Stimulated activated naive CD8-positive, alpha-beta T cell treated with anti-CD3 and anti-CD28 coated beads, Interleukin-15, amount 100 ng/mL, for 72 hours (primary cell): Measurements from ENCODE around the gene MED25.
A peak's percentile ranks its signal among the peaks of the same experiment; 100 is the strongest.

ENCODE experiments used
- ATAC-seq: fragments of 150-1000 bp; cut with Tn5 transposase; 2 replicates; pipeline ENCODE4 v1.10.0; 2021; ENCODE audit warnings: mild to moderate bottlenecking, moderate library complexity
- DNase-seq, 2 donors: peaks; one replicate each; pipeline ENCODE4 v3.0.0; 2021 to 2022
- H3K27ac Mint-ChIP-seq, 2 donors: one replicate each; pipeline ENCODE4 v1.8.0; 2022; ENCODE audit warnings: mild to moderate bottlenecking in 2 of 2, mixed read lengths in 2 of 2, moderate library complexity in 2 of 2
- H3K27me3 Mint-ChIP-seq: one replicate; pipeline ENCODE4 v1.8.0; 2022; ENCODE audit warnings: mixed read lengths
- H3K4me1 Mint-ChIP-seq: one replicate; pipeline ENCODE4 v1.8.0; 2022; ENCODE audit warnings: mild to moderate bottlenecking, mixed read lengths
- H3K4me3 Mint-ChIP-seq, 2 donors: one replicate each; pipeline ENCODE4 v1.8.0; 2022; ENCODE audit warnings: mild to moderate bottlenecking in 2 of 2, mixed read lengths in 2 of 2, moderate library complexity in 1 of 2
- H3K9me3 Mint-ChIP-seq, 2 donors: one replicate each; pipeline ENCODE4 v1.8.0; 2022; ENCODE audit warnings: mixed read lengths in 2 of 2

MED25 gene

DNA sequence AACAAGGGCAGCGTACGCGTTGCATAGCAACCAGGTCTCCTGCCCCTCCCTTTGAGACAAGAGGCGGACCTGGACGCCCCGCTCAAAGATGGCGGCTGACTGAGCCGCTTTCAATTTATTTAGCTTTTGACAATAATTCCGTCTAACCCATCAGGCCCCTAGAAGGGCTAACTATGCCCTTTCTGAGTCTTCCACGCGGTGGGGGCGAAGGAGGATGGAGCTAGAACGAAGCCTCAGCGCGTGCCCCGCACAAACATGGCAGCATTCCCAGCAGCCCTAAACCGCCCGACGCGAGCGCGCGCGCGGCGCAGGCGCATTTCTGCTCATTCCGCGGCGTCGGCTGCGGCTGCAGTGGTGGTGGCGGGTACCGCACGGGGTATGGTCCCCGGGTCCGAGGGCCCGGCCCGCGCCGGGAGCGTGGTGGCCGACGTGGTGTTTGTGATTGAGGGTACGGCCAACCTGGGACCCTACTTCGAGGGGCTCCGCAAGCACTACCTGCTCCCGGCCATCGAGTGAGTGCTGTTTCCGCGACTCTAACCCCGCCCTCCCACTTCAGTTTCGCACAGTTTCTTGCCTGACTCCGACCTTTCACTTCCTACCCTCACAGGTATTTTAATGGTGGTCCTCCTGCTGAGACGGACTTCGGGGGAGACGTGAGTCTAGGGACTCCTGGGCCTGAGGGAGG is at the start of gene MED25:
MED25 (plus strand) TSS at position 326 of the 685 bp plus-strand sequence; CDS start at position 379, 53 bp downstream.
- H3K4me3 Mint-ChIP-seq: peak within 1 kb of the TSS; percentile 90 to 99
- peaks cover 37% of the 10 kb centered on the region for H3K4me1 Mint-ChIP-seq
- no peaks in the 10 kb centered on the region for H3K27me3 Mint-ChIP-seq
- DNase-seq (peak; percentile 90), ATAC-seq (peak; percentile 79)
- peak within 1 kb of the TSS; percentile 98 to 99 for H3K27ac Mint-ChIP-seq
- no peaks in the 10 kb centered on the region for H3K9me3 Mint-ChIP-seq

DNA sequence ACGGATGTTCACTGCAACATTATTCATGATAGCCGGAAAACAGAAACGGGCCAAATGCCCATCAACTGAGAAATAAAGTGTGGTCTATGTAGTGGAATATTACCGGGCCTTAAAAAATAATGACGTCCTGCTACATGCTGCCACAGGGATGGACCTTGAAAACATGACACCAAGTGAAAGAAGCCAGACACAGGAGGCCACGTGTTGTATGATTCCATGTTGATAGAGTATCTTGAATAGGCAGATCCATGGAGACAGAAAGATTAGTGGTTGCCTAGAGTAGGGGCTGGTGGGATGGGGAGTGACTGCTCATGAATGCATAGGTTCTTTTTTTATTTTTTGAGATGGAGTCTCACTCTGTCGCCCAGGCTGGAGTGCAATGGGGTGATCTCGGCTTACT is 47.6 kb upstream of the MED25 start:
- no peak overlapping the region for H3K4me3 Mint-ChIP-seq
- ATAC-seq (no peak), DNase-seq (no peak)
- H3K4me1 Mint-ChIP-seq: peaks cover 27% of the 10 kb centered on the region
- H3K27ac Mint-ChIP-seq: no peak overlapping the region
- H3K9me3 Mint-ChIP-seq: no peaks in the 10 kb centered on the region
- H3K27me3 Mint-ChIP-seq: no peaks in the 10 kb centered on the region

DNA sequence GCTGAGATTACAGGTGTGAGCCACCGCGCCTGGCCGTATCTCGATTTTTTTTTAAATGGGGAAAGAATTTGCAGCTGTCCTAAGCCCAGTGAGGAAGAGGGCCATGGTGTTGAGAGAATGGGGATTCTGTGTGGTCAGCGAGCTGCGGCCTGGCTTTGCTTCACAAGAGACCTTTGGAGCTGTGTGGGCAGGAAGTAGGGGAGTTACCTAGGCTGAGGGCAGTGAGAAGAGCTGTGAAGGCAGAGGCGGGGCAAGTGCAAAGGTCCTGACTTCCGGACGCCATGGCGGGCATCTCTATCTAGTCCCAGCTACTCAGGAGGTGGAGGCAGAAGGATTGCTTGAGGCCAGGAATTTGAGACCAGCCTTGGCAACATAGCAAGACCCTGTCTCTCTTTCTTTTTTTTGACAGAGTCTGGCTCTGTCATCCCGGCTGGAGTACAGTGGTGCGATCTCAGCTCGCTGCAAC is 46.4 kb upstream of the MED25 start:
- ATAC-seq (no peak), DNase-seq (no peak)
- H3K9me3 Mint-ChIP-seq: no peaks in the 10 kb centered on the region
- H3K4me1 Mint-ChIP-seq: peaks cover 32% of the 10 kb centered on the region
- H3K27ac Mint-ChIP-seq: peak overlapping the region in 1 of 2 donors; percentile 68
- no peaks in the 10 kb centered on the region for H3K27me3 Mint-ChIP-seq
- no peak overlapping the region for H3K4me3 Mint-ChIP-seq

DNA sequence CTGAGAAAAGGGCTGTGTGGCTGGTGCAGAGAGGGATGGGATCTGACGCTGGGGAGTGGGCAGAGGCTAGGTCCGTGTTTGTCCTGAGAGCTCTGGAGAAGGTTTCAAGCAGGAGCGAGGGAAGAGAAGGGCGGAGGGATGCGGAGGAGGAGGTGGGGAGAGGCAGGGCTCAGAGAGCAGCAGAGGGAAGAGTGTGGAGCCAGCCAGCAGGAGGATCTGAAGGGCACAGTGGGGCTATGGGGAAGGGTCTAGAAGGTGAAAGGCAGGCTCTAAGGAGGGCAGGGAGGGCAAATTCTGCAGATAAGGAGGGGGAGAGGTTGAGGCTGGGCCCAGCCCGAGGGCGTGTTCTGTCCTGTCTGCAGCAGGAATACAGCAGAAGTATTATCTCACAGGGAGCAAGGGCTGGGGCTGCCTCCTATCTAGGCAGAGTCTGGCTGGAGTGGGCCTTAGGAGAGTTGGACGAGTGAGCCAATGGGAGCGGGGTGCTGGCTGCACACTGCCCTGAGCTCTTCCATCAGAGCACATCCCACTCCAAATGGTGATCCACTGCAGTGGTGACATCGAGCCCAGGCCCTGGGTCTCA is 45.1 kb upstream of the MED25 start:
- no peaks in the 10 kb centered on the region for H3K9me3 Mint-ChIP-seq
- H3K27ac Mint-ChIP-seq: peak overlapping the region in 1 of 2 donors; percentile 81
- no peaks in the 10 kb centered on the region for H3K27me3 Mint-ChIP-seq
- no peak for DNase-seq
- ATAC-seq: no peak
- no peak overlapping the region for H3K4me3 Mint-ChIP-seq
- H3K4me1 Mint-ChIP-seq: peaks cover 24% of the 10 kb centered on the region

DNA sequence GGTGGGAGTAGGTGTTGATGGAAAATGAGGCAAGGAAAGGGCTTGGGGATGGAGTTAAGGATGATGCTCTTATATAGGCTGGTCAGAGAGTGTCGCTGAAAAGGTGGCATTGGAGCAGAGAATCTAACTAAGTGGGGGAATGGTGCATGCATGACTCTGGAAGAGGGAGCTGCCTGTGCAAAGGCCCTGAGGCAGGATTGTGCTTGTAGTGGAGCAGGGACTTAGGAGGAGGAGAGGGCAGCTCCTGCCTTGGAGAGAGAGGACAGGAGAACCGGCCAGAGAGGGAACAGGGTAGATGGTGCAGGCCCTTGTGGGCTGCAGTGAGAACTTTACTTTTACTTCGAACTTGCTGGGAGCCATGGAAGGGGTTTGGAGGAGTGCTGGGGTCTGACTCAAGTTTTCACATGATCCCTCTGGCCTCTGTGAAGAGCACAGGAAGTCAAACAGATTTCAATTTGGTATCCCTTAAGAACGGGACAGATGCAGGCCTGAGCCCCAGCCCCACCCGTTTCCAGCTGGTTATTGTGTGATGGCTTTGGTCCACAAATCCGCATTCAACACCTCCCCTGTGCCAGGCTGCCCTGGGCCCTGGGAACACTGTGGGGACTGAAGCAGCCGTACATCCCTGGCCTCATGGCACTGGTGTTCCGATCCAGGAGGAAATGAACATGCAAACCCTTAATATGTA is 44.3 kb upstream of the MED25 start:
- no peaks in the 10 kb centered on the region for H3K27me3 Mint-ChIP-seq
- no peak for ATAC-seq
- H3K9me3 Mint-ChIP-seq: no peaks in the 10 kb centered on the region
- H3K4me1 Mint-ChIP-seq: peaks cover 15% of the 10 kb centered on the region
- H3K27ac Mint-ChIP-seq: no peak overlapping the region
- no peak for DNase-seq
- no peak overlapping the region for H3K4me3 Mint-ChIP-seq

DNA sequence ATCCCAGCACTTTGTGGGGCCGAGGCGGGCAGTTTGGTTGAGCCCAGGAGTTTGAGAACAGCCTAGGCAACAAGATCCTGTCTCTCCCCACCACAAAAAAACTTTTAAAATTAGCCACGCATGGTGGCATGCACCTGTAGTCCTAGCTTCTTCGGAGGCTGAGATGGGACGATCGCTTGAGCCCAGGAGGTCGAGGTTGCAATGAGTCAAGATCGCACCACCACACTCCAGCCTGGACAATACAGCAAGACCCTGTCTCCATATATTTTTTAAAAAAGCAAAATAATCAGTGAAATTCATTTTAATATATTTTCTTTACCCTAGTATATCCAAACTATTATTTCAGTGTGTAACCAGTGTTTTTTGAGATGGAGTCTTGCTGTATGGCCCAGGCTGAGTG is 43.1 kb upstream of the MED25 start:
- no peak overlapping the region for H3K27ac Mint-ChIP-seq
- ATAC-seq (no peak), DNase-seq (no peak)
- no peaks in the 10 kb centered on the region for H3K9me3 Mint-ChIP-seq
- no peaks in the 10 kb centered on the region for H3K27me3 Mint-ChIP-seq
- H3K4me1 Mint-ChIP-seq: peaks cover 19% of the 10 kb centered on the region
- H3K4me3 Mint-ChIP-seq: no peak overlapping the region

DNA sequence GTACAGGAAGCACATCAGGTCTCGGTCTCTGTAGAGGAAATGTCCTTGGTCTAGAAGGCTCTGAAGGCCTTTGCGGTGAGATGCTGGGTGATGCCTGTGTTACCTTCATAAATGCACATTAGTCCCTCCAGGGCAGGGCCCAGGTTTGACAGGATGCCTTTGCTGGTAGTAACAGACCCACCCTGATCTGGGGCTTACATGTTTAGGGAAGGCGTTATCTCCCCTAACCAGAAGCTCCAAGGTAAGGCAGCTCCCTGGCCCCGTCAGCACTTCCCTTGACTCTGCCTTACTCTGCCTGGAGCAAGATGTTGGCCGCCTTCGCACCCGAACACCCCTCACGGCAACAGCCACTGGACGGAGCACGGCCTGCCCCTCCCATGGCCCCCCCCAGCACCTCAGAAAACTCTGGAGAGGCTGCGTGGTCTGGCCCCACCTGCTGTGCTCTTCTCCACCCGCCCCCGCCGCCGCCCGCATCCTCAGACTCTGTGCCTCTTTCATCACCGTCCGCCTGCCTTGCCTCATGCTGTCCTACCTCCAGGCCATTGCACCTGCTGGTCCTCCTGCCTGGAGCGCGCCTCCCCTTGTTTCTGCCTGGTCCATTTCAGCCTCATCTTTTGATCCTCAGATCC is 42.2 kb upstream of the MED25 start:
- peak; percentile 62 for ATAC-seq

DNA sequence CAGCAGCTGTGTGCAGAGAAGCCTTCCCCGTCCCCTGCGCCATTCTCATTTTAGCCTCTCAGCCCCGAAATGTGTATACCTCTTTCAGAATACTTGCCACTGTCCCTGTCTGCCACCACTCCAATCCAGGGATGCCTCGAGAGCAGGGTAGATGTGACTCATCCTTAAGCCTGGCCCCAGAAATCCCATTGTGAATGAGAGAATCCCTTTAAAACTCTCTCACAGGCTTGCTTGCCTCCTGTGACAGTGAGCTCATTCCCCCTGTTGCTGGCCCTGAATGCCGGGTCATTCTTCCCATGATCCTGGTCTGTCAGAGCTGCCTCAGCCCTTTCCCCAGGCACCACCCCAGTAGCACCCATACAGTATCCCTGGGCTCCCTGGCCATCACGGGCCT is 41.7 kb upstream of the MED25 start:
- peak overlapping the region; percentile 63 to 75 for H3K27ac Mint-ChIP-seq
- no peak for DNase-seq
- H3K4me3 Mint-ChIP-seq: peak overlapping the region in 1 of 2 donors; percentile 7
- H3K4me1 Mint-ChIP-seq: peaks cover 27% of the 10 kb centered on the region
- H3K9me3 Mint-ChIP-seq: no peaks in the 10 kb centered on the region
- H3K27me3 Mint-ChIP-seq: no peaks in the 10 kb centered on the region
- no peak for ATAC-seq

More for the DNA sequence above, 42.2 kb upstream of the MED25 start:
- no peak overlapping the region for H3K4me3 Mint-ChIP-seq
- no peaks in the 10 kb centered on the region for H3K27me3 Mint-ChIP-seq
- H3K27ac Mint-ChIP-seq: peak overlapping the region; percentile 63 to 75
- H3K9me3 Mint-ChIP-seq: no peaks in the 10 kb centered on the region
- DNase-seq: no peak
- peaks cover 27% of the 10 kb centered on the region for H3K4me1 Mint-ChIP-seq

DNA sequence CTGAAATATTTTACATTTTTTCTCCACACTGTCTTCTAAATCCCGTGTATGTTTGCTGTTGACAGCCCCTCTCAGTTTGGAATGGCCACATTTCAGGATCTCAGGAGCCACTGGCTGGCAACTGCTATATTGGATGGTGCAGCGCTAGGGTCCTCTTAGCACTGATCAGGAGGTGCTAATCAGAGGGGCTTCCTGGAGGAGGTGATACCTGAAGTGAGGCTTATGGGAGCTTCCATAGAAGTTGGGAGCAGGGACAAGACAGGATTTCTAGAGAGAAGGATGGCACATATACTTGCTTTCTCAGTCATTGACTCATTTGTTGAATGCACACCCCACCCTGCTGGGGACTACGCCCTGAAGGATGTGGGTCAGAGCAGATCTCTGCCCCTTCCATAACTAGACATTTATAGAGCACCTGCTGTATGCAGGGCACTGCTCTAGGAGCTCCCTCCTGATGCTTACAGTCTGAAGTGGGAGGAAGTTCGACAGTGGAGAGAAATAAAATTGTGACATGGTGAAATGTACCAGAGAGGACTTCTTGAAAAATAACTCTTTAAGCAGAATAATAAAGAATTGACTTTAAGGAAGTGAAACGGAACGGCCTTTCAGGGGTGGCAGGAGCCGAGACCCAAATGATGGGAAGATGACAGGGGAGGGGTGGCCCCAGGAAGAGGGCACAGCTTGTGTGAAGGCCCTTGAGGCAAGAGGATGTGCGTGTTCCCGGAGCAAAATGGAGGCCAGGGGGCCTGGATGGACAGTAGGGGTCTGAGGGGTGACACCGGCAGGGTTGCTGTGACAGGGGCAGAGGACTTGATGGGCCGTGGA is 38.1 kb upstream of the MED25 start:
- H3K9me3 Mint-ChIP-seq: no peaks in the 10 kb centered on the region
- H3K4me3 Mint-ChIP-seq: no peak overlapping the region
- no peak for DNase-seq
- no peak for ATAC-seq
- H3K27me3 Mint-ChIP-seq: no peaks in the 10 kb centered on the region
- peak overlapping the region; percentile 83 to 91 for H3K27ac Mint-ChIP-seq
- peaks cover 27% of the 10 kb centered on the region for H3K4me1 Mint-ChIP-seq

DNA sequence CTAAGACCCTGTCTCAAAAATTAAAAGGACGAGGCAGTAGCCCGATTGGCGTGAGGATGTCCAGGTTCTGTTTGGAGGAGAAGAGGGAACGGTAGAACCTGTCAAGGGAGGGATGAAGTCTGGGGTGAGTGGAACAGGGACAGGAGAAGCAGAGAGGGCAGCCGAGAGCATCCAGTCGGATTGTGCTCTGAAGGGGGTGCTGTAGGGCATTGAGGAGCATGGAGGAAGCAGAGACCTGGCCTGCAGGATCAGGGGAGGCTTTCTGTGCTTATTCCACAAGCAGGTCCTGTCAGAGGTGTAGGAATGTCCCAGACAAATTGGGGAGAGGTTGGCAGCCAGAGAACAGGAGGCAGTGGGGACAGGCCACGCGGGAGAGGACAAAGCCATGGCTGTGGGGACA is 37.2 kb upstream of the MED25 start:
- DNase-seq (no peak), ATAC-seq (no peak)
- Mint-ChIP-seq H3K4me1 (peaks cover 20% of the 10 kb centered on the region), H3K4me3 (no peak overlapping the region), H3K9me3 (no peaks in the 10 kb centered on the region), H3K27ac (peak overlapping the region; percentile 1 to 83), H3K27me3 (no peaks in the 10 kb centered on the region)

DNA sequence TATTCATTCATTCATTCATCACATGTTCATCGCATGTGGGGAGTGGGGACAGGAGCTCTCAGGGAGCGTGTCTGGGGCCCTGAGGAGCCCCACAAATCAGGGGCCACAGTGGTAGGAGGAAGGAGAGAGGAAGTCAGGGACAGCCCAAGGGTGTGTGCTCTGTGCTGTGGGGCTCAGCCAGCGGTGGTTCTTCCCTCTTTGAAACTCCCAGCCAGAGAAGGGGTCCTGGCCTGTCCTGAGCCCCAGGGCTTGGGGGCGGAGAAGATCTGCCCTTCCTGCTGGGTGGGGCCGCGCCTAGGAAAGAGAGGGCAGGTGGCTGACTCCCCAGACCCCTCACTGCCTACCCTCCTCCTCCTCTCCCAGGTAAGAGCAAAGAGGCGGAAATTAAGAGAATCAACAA is 36.7 kb upstream of the MED25 start:
- ATAC-seq (no peak), DNase-seq (no peak)
- Mint-ChIP-seq H3K4me3 (no peak overlapping the region), H3K27me3 (no peaks in the 10 kb centered on the region), H3K4me1 (peaks cover 17% of the 10 kb centered on the region), H3K9me3 (no peaks in the 10 kb centered on the region), H3K27ac (peak overlapping the region; percentile 66 to 74)

DNA sequence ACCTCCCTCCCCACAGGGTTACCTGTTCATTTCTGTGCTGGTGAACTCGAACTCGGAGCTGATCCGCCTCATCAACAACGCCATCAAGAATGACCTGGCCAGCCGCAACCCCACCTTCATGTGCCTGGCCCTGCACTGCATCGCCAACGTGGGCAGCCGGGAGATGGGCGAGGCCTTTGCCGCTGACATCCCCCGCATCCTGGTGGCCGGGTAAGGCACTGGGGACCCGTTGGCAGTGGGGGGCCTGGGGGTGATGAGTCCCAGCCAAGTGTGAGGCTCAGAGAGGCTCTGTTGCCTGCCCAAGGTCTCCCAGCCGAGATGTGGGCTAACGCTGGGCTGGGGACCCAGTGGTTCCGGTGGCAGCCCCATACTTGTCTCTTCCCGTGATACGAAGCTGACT is 35.6 kb upstream of the MED25 start:
- no peak for ATAC-seq
- Mint-ChIP-seq H3K27me3 (no peaks in the 10 kb centered on the region), H3K27ac (no peak overlapping the region)

DNA sequence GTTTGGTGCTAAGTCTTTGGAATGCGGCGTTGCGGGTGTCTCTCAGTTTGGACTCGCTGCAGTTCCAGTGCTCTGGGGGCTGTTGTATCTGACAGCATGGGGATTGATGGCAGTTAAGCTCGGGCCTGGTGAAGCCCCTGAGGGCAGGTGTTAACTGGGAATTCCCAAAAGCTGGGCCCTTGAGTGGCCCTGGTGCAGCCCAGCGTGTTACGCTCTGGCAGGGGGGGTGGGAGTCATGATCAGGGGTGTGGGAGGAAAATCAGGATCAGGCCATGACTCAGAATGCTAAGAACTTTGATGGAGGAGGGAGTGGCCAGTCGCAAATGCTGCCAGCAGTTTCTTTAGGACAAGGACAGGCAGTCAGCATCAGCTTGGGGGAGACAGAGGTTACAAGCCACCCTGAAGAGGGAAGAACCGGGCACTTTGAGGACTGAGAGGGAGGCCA is 31.7 kb upstream of the MED25 start:
- no peaks in the 10 kb centered on the region for H3K27me3 Mint-ChIP-seq
- no peak for ATAC-seq
- H3K4me1 Mint-ChIP-seq: peaks cover 4% of the 10 kb centered on the region
- DNase-seq: no peak
- no peak overlapping the region for H3K4me3 Mint-ChIP-seq
- no peaks in the 10 kb centered on the region for H3K9me3 Mint-ChIP-seq
- H3K27ac Mint-ChIP-seq: peak overlapping the region; percentile 8 to 19

More for the DNA sequence above, 35.6 kb upstream of the MED25 start:
- Mint-ChIP-seq H3K9me3 (no peaks in the 10 kb centered on the region), H3K4me1 (peaks cover 15% of the 10 kb centered on the region), H3K4me3 (no peak overlapping the region)
- DNase-seq: no peak

DNA sequence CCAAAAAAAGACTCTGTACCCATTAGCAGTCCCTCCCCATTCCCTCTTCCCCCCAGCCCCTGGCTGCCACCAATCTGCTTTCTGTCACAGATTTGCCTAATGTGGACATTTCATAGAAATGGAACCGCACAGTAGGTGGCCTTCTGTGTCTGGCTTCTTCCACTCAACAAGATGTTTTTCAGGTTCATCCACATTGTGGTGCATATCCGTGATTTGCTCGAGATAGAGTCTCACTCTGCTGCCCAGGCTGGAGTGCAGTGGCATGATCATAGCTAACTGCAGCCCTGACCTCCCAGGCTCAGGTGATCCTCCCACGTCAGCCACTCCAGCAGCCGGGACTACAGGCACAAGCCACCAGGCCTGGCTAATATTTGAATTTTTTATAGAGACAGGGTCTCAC is 30.3 kb upstream of the MED25 start:
- Mint-ChIP-seq H3K27ac (no peak overlapping the region), H3K9me3 (no peaks in the 10 kb centered on the region)
- ATAC-seq: no peak

DNA sequence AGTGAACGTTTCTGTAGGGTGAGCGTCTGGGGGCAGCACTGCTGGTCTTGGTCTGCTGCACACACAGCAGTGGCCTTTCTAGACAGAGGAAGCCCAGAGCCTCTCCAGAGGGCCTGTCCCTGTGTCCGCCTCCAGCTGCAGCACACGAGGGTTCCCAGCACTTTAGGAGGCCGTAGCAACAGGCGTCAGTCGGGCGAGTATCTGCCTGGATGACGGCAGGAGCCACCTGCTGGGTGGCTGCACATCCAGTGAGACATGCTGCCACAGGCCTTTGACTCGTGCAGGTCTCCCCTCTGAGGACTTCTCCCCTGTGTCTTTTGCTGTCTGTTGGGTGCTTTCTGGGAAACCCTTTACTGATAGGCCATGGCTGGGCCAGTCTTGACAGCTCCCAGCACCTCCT is 29.2 kb upstream of the MED25 start:
- H3K4me1 Mint-ChIP-seq: peaks cover 10% of the 10 kb centered on the region
- H3K9me3 Mint-ChIP-seq: no peaks in the 10 kb centered on the region
- no peaks in the 10 kb centered on the region for H3K27me3 Mint-ChIP-seq
- no peak overlapping the region for H3K4me3 Mint-ChIP-seq
- no peak for DNase-seq
- ATAC-seq: no peak
- peak overlapping the region in 1 of 2 donors; percentile 13 for H3K27ac Mint-ChIP-seq

More for the DNA sequence above, 30.3 kb upstream of the MED25 start:
- no peak overlapping the region for H3K4me3 Mint-ChIP-seq
- no peak for DNase-seq
- H3K27me3 Mint-ChIP-seq: no peaks in the 10 kb centered on the region
- peaks cover 4% of the 10 kb centered on the region for H3K4me1 Mint-ChIP-seq
